ENCODE data around the gene ZEB2. TPM values are rescaled to one million over a fixed set of nuclear protein-coding genes. Genes with fewer than 3 reads are reported as not detected.

The ZEB2 gene
- total RNA-seq (2014; rRNA removed; shearing (Covaris generic)) = 71.9 and 85.0 TPM in 2 replicates
- polyA plus RNA-seq (2015; cell fraction: cytosol; rRNA removed) = 32.1 and 53.9 TPM in 2 replicates
- polyA plus RNA-seq (2015; cell fraction: nucleus; rRNA removed) = 45.6 and 57.5 TPM in 2 replicates

DNA sequence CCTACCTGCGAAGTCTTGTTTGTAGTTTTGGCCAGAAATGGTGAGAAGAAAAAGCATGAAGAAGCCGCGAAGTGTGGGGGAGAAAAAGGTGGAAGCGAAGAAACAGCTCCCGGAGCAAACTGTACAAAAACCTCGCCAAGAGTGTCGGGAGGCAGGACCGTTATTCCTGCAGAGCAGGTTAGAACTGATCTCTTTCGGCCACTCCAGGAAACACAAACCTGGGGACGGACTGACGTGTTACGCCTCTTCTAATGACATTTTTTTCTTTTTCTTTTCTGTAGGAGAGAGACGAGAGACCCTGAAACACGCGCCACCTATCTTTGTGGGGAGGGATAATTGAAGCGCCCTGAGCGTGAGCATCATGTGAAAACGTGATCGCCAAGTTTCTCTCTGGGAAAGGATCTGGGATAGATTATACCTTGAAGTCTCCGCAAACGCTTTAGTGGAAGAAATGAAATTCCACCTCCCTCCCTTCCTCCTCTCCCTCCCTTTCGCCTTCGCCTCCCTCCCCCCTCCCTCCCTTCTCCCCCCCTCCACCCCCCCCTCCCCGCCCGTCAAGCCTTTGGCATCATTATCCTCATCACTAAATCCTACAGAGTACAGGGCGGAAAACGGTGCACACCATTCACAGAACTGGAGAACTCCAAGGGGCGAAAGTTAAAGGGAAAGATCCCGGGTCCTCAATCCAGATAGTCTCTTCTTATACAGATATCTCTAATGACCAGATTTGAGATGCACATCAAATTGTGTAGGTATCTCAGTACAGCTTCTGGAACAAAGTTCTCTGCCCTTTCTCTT, at the start of gene ZEB2:
Gene ZEB2 (minus strand): TSS at position 186 of the 798 bp plus-strand sequence. CDS start 2,769 bp downstream, outside the sequence.
- peak; percentile 96 for DNase-seq (ENCODE audit: low read depth, low spot score)
- in situ Hi-C loops (cut with HindIII; ENCODE audit: low pct_unique_long_range_greater_than_20kb, low sequenced_read_pairs) = loop anchor here (25.0 kb wide), 1 partner anchor 417 kb away; no protein-coding TSS in a partner anchor

DNA sequence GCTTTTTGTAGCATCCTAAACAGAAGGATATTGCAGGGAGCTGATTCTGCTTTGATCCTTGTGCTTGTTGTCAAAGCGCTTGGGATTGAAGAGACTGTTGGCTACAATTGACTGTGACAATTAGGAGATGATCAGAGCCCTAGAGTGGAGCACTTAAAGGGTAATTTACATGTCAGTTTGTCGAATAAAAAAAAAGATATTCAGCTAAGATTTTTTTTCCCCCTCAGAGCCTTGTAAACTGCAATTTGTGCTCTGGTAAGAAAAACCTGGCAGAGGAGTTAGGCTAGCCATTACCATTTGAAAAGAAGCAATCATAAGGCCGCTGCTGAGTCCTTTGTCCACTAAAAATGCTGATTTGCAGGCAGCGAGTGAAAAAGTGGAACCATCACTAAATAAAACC, 47.8 kb upstream of the ZEB2 start:
- in situ Hi-C loops (cut with HindIII; ENCODE audit: low pct_unique_long_range_greater_than_20kb, low sequenced_read_pairs) = no loop called here
- no peak for DNase-seq (ENCODE audit: low read depth, low spot score)

DNA sequence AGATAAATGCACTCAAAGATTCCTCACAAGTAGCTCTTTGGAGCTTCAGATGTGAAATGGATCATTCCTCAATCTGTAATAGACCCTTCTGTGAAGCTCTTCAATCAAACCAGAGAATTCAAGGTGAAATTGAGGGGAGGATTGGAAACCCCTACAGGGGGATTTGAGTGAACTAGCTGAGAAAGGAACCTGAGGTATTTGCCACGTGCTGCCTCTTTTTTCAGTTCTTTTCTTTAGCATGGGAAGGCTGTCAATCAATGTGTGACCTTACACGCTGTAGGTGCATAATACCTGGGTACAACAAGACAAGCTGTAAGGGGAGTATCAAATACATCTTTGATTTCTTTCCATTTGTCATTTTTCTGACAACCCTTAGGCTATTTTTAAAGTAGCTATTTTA, 46.5 kb upstream of the ZEB2 start:
- in situ Hi-C loops (cut with HindIII; ENCODE audit: low pct_unique_long_range_greater_than_20kb, low sequenced_read_pairs) = no loop called here
- no peak for DNase-seq (ENCODE audit: low read depth, low spot score)

DNA sequence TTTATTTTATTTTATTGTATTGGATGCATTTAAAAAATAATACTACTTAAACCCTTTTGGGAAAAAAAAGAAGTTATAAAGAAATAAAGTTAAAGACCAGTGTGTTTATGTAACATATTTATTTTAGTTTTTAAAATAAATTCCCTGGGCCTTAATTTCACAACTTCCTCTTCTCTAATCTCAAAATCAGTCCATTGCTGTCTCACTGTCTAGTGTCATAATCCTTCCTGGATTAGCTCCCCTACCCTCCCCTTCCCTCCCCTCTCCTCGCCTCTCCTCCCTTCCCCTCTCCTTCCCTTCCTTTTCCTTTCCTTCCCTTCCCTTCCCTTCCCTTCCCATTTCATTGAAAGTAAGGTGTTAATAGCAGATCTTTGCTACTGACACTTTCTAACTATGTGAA, 40.3 kb upstream of the ZEB2 start:
- in situ Hi-C loops (cut with HindIII; ENCODE audit: low pct_unique_long_range_greater_than_20kb, low sequenced_read_pairs) = no loop called here

DNA sequence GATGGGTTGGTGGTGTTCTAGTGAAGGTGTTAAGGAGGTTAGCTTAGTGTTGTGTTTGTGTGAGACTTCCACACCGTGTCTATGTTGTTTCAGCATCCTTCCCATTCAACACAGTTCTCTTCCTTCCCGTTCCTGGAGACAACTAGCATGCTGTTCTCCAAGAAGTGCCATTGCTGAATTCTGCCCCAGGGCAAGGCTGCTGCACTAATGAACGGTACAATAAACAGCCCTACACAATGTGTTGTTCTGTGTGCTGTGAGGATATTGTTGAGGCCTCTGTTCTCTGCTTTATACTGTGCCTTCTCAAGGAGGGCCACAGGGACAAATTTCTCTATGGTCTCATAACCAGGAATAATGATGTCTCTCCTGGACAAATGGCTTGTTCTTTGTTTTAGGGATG, 39.8 kb upstream of the ZEB2 start:
- peak; percentile 94 for DNase-seq (ENCODE audit: low read depth, low spot score)
- in situ Hi-C loops (cut with HindIII; ENCODE audit: low pct_unique_long_range_greater_than_20kb, low sequenced_read_pairs) = no loop called here

More for the DNA sequence above, 40.3 kb upstream of the ZEB2 start:
- no peak for DNase-seq (ENCODE audit: low read depth, low spot score)

DNA sequence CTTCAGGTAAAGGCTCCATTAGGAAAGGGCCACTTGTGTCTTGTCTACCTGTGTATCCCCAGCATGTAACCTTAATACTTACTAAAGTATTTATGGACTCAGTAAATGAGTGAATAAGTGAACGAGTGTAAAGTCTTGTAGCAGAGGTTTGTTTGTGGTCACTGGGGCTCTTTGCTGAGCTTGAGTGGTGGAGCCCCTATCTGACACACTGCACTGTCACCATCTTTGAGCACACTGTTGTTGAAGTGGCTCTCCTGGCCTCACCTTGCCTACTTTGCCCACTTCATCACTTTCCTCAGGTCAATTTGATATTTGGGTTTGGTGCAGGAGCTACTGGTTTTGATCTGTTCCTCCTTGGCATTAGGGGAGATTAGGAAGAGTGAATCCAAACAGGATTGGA, 39.3 kb upstream of the ZEB2 start:
- DNase-seq (ENCODE audit: low read depth, low spot score) = no peak
- in situ Hi-C loops (cut with HindIII; ENCODE audit: low pct_unique_long_range_greater_than_20kb, low sequenced_read_pairs) = no loop called here

DNA sequence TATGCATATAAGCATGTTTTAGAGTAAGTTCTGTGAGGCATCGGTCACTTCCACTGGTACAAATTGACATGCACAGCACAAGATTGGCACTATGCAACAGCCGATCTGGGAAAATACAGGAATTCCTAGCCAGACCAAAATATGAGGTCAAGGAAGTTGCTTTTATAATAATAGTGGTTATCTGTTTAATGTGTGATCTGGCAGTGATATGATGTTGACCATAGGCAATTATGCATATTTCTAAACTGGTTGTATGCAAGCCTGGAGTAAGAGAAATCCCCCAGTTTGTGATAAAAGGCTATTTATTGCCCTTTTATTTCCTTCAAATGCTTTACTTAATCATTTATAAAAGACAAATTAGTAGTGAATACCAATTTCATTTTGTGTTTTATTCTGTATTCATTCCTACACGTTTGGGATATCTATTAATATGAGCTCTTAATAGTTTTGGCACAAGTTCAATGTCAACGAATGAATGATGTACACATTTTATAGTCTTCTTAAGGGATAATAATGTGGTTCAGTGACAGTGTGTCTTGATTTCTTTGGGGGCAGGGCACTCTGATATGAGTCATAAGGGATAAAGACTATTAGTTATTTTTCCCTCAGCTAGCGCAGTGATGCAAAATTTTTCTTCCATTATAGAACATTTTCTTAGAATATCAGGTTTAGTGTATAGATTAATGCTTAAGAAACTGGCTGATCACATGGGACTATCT, 34.7 kb upstream of the ZEB2 start:
- DNase-seq (ENCODE audit: low read depth, low spot score) = no peak
- in situ Hi-C loops (cut with HindIII; ENCODE audit: low pct_unique_long_range_greater_than_20kb, low sequenced_read_pairs) = no loop called here

DNA sequence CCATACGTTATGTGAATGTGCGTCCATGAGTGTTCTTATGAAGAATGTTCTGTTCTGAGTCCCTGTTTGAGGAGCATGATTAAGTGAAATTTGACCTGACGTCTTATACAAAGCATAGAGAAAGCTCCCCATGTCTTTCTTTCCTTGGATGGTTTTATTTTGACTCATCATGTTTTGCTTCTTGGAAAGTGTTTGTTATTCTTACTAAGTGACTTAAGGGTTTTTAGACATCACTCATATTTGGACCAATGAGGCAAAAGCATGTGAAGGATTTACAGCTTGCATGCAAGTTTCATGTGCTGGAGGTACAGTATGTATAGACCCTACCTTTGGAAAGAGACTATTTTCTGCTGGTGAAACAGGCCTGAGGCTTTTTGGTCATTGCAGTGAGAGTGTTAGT, 33.5 kb upstream of the ZEB2 start:
- in situ Hi-C loops (cut with HindIII; ENCODE audit: low pct_unique_long_range_greater_than_20kb, low sequenced_read_pairs) = no loop called here
- no peak for DNase-seq (ENCODE audit: low read depth, low spot score)

DNA sequence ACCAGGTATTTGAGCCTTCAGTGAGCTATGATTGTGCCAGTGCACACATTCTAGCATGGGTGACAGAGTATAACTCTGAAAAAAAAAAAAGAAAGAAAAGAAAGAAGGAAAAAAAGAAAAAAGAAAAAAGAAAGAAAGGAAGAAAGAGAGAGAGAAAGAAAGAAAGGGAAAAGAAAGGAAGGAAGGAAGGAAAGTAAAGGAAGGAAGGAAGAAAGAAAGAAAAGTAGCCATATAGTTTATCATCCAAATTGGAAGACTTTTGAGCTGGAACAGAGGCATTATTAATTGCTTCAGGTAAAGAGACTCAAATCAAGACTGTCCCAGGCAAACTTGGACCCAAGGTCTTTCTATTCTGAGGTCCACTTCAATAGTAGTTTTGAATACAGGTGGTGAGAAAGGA, 32.9 kb upstream of the ZEB2 start:
- in situ Hi-C loops (cut with HindIII; ENCODE audit: low pct_unique_long_range_greater_than_20kb, low sequenced_read_pairs) = no loop called here

DNA sequence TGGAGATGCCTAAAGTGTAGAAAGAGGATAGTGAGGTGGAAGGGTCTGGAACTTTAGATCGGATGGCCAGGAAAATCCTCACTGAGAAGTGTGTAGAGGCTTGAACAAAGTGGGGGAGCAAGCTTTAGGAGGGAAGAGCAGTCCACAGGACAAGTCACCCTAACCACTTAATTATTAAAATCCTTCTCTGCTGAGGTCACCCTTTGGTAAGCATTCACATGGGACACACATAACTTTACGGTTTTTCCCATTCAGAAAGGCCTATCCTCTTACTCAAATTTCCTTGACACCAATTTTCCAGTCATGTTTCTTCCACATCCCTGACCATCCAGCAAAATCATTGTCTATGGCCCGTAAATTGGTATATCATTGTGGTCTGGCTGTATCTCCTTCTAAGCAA, 31.0 kb upstream of the ZEB2 start:
- DNase-seq (ENCODE audit: low read depth, low spot score) = no peak
- in situ Hi-C loops (cut with HindIII; ENCODE audit: low pct_unique_long_range_greater_than_20kb, low sequenced_read_pairs) = no loop called here

More for the DNA sequence above, 32.9 kb upstream of the ZEB2 start:
- no peak for DNase-seq (ENCODE audit: low read depth, low spot score)

DNA sequence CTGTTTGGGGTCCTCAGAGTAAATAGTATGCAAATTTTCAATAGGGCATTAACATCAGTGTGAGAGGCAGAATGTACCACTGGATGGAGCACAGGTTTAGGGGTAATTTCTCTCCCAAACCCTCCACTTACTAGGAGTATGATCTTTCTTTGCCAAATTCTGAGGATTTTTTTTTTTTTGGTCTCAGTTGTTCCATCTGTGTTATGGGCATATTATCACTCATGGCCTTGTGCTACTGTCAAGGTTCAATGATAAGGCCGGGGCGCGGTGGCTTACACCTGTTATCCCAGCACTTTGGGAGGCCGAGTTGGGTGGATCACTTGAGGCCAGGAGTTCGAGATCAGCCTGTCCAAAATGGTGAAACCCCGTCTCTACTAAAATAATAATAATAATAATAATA, 30.2 kb upstream of the ZEB2 start:
- no peak for DNase-seq (ENCODE audit: low read depth, low spot score)
- in situ Hi-C loops (cut with HindIII; ENCODE audit: low pct_unique_long_range_greater_than_20kb, low sequenced_read_pairs) = no loop called here

DNA sequence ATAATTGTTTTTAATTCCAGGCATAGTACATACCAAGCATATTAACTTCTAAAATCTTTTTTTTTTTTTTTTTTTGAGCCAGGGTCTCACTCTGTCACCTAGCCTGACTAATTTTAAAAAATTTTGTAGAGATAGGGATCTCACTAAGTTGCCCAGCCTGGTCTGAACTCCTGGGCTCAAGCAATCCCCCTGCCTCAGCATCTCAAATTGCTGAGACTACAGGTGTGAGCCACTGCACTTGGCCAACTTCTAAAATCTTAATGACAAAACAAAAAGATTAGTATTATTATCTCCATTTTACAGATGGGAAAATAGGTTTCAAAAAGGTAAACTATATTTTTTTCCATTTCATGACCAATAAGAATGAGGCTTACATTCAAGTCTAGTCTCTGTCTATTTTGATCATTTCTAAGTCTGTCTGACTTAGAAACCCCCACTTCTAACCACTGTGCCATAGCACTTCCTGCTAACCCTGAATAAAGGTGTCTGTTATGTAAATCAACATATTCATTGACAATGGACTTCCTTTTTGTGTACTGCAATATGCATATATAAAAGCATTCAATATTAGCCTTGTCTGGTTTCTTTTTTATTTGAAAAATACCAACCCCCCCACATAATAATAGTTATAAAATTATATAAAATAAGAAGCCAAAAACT, 28.7 kb upstream of the ZEB2 start:
- DNase-seq (ENCODE audit: low read depth, low spot score) = no peak
- in situ Hi-C loops (cut with HindIII; ENCODE audit: low pct_unique_long_range_greater_than_20kb, low sequenced_read_pairs) = no loop called here

DNA sequence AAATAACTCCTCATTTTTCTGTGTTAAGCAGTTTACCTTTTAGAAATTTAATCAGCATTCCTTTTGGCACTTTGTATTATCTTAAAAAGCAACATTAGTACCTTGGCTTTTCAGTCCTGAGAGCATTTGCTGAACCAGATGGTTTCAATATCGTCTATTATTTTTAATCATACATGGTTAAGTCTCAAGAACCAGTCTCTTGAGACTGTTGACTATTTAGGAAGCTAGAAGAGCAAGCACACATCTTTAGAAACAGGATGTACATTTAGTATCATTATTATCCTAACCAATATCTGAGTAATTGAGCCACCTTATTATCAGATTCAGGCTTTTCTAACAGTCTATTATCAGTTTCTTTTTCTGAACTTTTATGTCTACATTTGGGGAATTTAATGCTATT, 28.2 kb upstream of the ZEB2 start:
- DNase-seq (ENCODE audit: low read depth, low spot score) = no peak
- in situ Hi-C loops (cut with HindIII; ENCODE audit: low pct_unique_long_range_greater_than_20kb, low sequenced_read_pairs) = no loop called here

DNA sequence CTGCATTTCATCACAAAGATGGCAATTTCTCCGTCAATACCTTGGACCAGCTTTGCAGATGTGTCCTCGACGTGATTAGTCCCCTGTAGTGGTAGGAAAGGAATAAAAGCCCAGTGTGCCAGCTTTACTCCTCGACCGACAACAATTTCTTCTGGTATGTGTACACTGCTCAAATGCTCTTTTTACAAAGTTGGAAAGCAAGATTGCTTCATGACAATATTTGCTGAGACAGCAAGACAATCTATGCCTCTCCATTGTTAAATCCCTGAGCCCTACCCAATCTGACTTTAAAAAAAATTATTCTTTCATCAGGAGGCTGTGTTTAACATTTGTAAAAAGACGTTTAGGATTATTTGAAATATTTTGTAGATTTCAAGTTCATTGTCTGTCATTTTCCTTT, 27.6 kb upstream of the ZEB2 start:
- DNase-seq (ENCODE audit: low read depth, low spot score) = no peak
- in situ Hi-C loops (cut with HindIII; ENCODE audit: low pct_unique_long_range_greater_than_20kb, low sequenced_read_pairs) = no loop called here

DNA sequence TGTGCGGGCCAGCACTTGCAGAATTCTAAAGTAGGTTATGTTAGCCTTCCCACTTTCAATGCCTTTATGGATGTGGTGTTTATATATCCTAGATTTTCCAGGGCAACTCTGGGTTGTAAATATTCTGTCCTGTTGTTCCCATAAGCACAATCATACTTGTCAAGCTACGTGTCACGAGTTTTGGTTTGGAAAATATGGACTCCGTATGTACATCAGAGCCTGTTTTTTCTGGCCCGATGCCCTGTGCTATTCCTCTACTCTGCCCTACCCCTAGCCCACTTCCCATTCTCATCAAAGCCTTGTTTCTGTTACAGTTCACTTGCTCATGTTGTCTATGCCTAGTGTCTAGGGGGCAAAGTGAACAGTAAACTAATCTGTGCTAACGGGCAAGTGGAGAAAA, 27.0 kb upstream of the ZEB2 start:
- DNase-seq (ENCODE audit: low read depth, low spot score) = no peak
- in situ Hi-C loops (cut with HindIII; ENCODE audit: low pct_unique_long_range_greater_than_20kb, low sequenced_read_pairs) = no loop called here

DNA sequence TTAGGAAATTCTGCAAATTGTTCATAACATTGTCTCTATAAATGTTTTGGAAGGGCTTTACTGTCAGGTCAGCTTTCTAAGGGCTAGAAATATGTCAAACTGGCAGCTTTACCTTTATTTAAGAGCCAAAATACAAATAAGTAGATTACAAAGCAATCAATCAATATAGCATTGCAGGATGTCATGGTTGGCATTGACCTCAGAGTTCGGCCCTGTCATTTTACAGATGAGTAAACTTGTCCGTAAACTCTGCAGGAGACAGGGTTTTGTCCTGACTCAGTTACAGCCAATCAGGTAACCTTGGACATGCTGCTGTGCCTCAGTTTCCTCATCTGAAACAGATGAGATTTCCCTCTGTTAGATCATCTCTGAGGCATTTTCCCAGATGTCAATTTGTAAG, 25.9 kb upstream of the ZEB2 start:
- in situ Hi-C loops (cut with HindIII; ENCODE audit: low pct_unique_long_range_greater_than_20kb, low sequenced_read_pairs) = no loop called here
- DNase-seq (ENCODE audit: low read depth, low spot score) = no peak

DNA sequence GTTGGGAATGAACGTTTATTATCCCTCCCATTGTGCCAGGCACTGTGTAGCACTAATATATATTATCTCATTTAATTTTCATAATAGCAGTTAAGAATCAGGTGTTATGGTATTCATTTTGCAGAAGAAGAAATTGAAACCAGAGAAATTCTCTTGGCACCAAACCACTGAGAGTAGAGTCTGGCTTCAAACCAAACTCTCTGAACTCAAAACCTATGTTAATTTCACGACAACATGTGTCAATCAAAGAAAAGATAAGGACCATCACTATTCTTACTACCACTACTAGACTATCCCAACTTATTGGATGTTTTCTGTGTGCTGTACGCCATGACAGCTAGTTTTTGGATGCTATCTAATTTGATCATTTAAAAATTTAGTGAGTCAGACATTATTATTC, 24.1 kb upstream of the ZEB2 start:
- no peak for DNase-seq (ENCODE audit: low read depth, low spot score)
- in situ Hi-C loops (cut with HindIII; ENCODE audit: low pct_unique_long_range_greater_than_20kb, low sequenced_read_pairs) = no loop called here

DNA sequence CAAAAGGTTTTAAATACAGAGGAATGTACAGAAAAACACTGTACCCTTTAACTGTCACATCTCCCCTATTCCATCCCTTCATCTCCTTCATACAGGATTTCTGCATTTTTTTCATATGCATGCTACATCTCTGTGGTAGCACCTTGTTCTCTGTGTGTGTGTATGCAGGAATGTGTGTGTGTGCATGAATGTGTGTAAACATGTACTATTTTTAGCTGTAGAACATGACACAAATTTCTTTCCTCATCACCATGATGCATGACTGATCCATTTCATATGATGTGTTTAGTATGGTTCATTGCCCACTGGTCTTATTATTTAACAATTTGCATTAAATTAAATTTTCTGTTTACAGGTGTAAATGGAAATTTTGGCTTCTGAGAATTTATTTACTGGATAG, 21.5 kb upstream of the ZEB2 start:
- in situ Hi-C loops (cut with HindIII; ENCODE audit: low pct_unique_long_range_greater_than_20kb, low sequenced_read_pairs) = no loop called here
- no peak for DNase-seq (ENCODE audit: low read depth, low spot score)

All from SK-MEL-5 (cell line).